Peyer's patch (tissue), 4 donors: ENCODE results near the gene CEP85L. TPM values are rescaled to one million over a fixed set of nuclear protein-coding genes. Genes with fewer than 3 reads are reported as not detected.

ENCODE experiments used
- DNase-seq, 3 donors: peaks; one replicate each; pipeline ENCODE4 v3.0.0-alpha.2; 2017 to 2019
- H3K27ac ChIP-seq, 4 donors: fragments of 200-600 bp; sonication (generic); one replicate each; pipeline ENCODE4 v1.5.1; 2016 to 2019
- H3K27me3 ChIP-seq, 2 donors: fragments of 200-600 bp; sonication (generic); one replicate each; pipeline ENCODE4 v1.5.1; 2019
- H3K36me3 ChIP-seq, 3 donors: fragments of 200-600 bp; sonication (generic); one replicate each; pipeline ENCODE4 v1.5.1; 2016 to 2019
- H3K4me1 ChIP-seq, 4 donors: fragments of 200-600 bp; sonication (generic); one replicate each; pipeline ENCODE4 v1.5.1; 2016 to 2019
- H3K4me3 ChIP-seq, 4 donors: fragments of 200-600 bp; sonication (generic); 1 replicate in 3 of 4; 2 replicates in 1 of 4; pipeline ENCODE4 v1.5.1; 2016 to 2019; ENCODE audit warnings: mild to moderate bottlenecking in 1 of 4
- H3K9me3 ChIP-seq, 4 donors: fragments of 200-600 bp; sonication (generic); one replicate each; pipeline ENCODE4 v1.5.1; 2016 to 2019; ENCODE audit warnings: mild to moderate bottlenecking in 1 of 4
- POLR2A ChIP-seq, 2 donors: fragments of 450-650 bp; IDR thresholded peaks; one replicate each; pipeline ENCODE4 v1.5.1; 2017; ENCODE audit warnings: antibody characterized with exemption in 2 of 2, mild to moderate bottlenecking in 2 of 2, moderate library complexity in 2 of 2
- total RNA-seq, 4 donors: library from RNA; depleted of rRNA; stranded (reverse); fragments of >200 nt; gene quantifications; one replicate each; pipeline ENCODE4 v1.1.0, GENCODE V29; 2016
- TF ChIP-seq, protein P1 (sequence below), 6 experiments: fragments of 450-650 bp in 4 of 6; fragments of 200-600 bp in 2 of 6; sonication (generic) in 1 of 6; IDR thresholded peaks; one replicate each; pipeline ENCODE4 v1.5.1; 2017 to 2019; ENCODE audit warnings: antibody characterized with exemption in 6 of 6, mild to moderate bottlenecking in 3 of 6, moderate library complexity in 1 of 6

Gene CEP85L
- total RNA-seq, 4 donors from 2014 or later, result 3.2 to 22.3 (median 7.5) TPM

DNA sequence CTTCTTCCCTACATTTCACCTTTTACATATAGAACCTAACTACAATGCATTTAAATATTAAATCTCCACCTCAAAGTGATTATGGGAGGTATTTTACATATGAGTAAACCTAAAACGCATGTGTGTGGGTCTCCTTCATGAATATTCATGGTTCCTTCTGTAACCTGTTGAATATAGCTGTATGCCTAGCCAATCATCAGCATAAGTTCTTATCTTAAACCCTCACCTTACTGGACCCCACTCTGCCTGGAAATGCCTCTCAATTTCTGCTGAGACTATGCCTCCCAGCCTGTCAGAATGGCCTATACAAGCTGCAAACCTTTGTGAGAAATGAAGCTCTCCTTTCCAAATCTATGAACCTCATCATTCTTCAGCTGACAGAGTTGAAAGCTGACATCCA is 21.3 kb downstream of the CEP85L start:
- H3K4me1 ChIP-seq, result no peaks in the 10 kb centered on the region
- H3K27ac ChIP-seq, result no peak overlapping the region
- no peaks in the 10 kb centered on the region for H3K36me3 ChIP-seq
- H3K4me3 ChIP-seq, result no peak overlapping the region
- no peaks in the 10 kb centered on the region for H3K27me3 ChIP-seq
- TF ChIP-seq, protein P1, sequence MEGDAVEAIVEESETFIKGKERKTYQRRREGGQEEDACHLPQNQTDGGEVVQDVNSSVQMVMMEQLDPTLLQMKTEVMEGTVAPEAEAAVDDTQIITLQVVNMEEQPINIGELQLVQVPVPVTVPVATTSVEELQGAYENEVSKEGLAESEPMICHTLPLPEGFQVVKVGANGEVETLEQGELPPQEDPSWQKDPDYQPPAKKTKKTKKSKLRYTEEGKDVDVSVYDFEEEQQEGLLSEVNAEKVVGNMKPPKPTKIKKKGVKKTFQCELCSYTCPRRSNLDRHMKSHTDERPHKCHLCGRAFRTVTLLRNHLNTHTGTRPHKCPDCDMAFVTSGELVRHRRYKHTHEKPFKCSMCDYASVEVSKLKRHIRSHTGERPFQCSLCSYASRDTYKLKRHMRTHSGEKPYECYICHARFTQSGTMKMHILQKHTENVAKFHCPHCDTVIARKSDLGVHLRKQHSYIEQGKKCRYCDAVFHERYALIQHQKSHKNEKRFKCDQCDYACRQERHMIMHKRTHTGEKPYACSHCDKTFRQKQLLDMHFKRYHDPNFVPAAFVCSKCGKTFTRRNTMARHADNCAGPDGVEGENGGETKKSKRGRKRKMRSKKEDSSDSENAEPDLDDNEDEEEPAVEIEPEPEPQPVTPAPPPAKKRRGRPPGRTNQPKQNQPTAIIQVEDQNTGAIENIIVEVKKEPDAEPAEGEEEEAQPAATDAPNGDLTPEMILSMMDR (IDR thresholded peaks at IDR 0.05), result no peak
- TF ChIP-seq POLR2A (IDR thresholded peaks at IDR 0.05), result no peak
- no peaks in the 10 kb centered on the region for H3K9me3 ChIP-seq
- DNase-seq, result no peak

DNA sequence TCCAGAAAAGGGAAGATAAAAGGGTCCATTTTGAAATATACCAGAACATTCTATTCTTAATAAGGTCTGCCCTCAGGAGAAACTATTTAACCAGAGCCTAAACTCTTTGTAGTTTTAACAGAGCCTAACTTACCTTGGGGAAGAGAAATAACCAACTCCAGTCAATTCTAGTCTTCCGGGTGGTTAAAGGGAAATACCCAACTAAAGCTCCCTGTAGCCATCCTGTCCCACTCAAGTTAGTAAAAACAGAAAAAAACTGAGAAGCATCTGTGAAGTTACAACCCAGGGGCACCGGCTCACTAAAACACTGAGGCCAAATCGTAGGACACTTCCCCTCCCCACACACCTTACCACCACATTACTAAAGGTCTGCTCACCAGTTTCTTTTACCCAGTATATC is 23.7 kb downstream of the CEP85L start:
- Histone ChIP-seq H3K4me3 (no peak overlapping the region), H3K36me3 (no peaks in the 10 kb centered on the region), H3K27me3 (no peaks in the 10 kb centered on the region), H3K4me1 (no peaks in the 10 kb centered on the region), H3K27ac (no peak overlapping the region), H3K9me3 (no peaks in the 10 kb centered on the region)
- no peak for DNase-seq
- TF ChIP-seq, protein P1 (IDR thresholded peaks at IDR 0.05), result no peak
- no peak for TF ChIP-seq POLR2A (IDR thresholded peaks at IDR 0.05)

DNA sequence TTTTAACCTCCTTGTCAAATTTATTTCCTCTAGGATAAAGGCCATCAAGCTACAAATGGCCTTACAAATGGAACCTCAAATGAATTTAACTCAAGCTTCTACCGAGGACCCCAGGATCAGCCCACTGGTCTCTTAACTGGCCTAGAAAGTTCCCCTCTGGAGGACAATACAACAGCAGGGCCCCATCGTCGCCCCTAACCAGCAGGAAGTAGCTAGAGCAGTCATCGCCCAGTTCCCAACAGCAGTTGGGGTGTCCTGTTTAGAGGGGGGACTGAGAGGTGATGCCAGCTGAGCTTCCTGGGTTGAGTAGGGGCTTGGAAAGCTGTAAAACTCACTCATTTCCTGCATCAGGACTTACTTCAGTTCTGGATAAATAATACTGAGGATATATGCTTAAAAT is 25.6 kb downstream of the CEP85L start:
- no peaks in the 10 kb centered on the region for H3K36me3 ChIP-seq

DNA sequence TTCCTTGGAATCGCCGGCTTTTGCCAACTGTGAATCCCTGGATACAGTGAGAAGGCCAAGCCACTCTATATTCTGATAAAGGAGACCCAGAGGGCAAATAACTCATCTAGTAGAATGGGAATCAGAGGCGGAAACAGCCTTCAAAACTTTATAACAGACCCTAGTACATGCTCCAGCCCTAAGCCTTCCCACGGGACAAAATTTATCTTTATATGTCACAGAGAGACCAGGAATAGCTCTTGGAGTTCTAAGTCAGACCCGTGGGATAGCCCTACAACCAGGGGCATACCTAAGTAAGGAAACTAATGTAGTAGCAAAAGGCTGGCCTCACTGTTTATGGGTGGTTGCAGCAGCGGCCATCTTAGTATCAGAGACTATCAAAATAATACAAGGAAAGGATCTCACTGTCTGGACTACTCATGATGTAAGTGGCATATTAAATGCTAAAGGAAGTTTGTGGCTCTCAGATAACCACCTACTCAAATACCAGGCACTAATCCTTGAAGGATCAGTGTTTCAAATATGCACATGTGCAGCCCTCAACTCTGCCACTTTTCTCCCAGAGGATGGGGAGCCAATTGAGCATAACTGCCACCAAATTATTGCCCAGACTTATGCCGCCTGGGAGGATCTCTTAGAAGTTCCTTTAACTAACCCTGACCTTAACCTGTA is 29.5 kb downstream of the CEP85L start:
- H3K4me1 ChIP-seq, result no peaks in the 10 kb centered on the region

More for the DNA sequence above, 25.6 kb downstream of the CEP85L start:
- no peak overlapping the region for H3K4me3 ChIP-seq
- TF ChIP-seq, protein P1 (IDR thresholded peaks at IDR 0.05), result no peak
- no peak for TF ChIP-seq POLR2A (IDR thresholded peaks at IDR 0.05)
- H3K27ac ChIP-seq, result no peak overlapping the region
- DNase-seq, result no peak
- H3K27me3 ChIP-seq, result no peaks in the 10 kb centered on the region
- no peaks in the 10 kb centered on the region for H3K4me1 ChIP-seq
- no peaks in the 10 kb centered on the region for H3K9me3 ChIP-seq

DNA sequence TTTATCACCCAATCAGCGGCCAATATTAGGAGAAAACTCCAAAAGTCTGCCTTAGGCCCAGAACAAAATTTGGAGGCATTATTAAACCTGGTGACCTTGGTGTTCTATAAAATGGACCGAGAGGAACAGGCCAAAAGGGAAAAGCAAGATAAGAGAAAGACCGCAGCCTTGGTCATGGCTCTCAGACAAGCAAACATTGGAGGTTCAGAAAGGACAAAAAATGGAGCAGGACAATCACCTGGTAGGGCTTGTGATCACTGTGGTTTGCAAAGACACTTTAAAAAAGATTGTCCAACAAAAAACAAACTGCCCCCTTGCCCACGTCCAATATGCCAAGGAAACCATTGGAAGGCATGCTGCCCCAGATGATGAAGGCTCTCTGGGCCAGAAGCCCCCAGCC is 31.2 kb downstream of the CEP85L start:
- Histone ChIP-seq H3K9me3 (no peaks in the 10 kb centered on the region), H3K4me1 (no peaks in the 10 kb centered on the region), H3K36me3 (no peaks in the 10 kb centered on the region), H3K4me3 (no peak overlapping the region), H3K27me3 (no peaks in the 10 kb centered on the region), H3K27ac (no peak overlapping the region)
- TF ChIP-seq POLR2A (IDR thresholded peaks at IDR 0.05), result no peak
- TF ChIP-seq, protein P1 (IDR thresholded peaks at IDR 0.05), result no peak
- DNase-seq, result no peak

More for the DNA sequence above, 29.5 kb downstream of the CEP85L start:
- no peak for TF ChIP-seq POLR2A (IDR thresholded peaks at IDR 0.05)
- TF ChIP-seq, protein P1 (IDR thresholded peaks at IDR 0.05), result no peak
- Histone ChIP-seq H3K36me3 (no peaks in the 10 kb centered on the region), H3K4me3 (no peak overlapping the region), H3K27me3 (no peaks in the 10 kb centered on the region), H3K27ac (no peak overlapping the region), H3K9me3 (no peaks in the 10 kb centered on the region)
- no peak for DNase-seq
